VCaP (cell line): ENCODE data around the gene KLF11.
A peak's percentile ranks its signal among the peaks of the same experiment; 100 is the strongest.

Experiments used
- H3K27ac ChIP-seq: fragments of 450-650 bp; 2 replicates; pipeline ENCODE4 v1.5.1; 2017
- CTCF ChIP-seq: fragments of 450-650 bp; conservative IDR thresholded peaks from 2 replicates; pipeline ENCODE4 v1.5.1; 2017; ENCODE audit warnings: mild to moderate bottlenecking, moderate library complexity

KLF11 gene

GRCh38 chr2:10043906-10044601, 704 bp downstream of the KLF11 start:
- TF ChIP-seq CTCF, result no peak

GRCh38 chr2:10045561-10046355, 2.4 kb downstream of the KLF11 start:
- H3K27ac ChIP-seq, result no peak overlapping the region
- no peak for TF ChIP-seq CTCF

More at GRCh38 chr2:10043906-10044601, 704 bp downstream of the KLF11 start:
- peak overlapping the region; percentile 77 for H3K27ac ChIP-seq

DNA sequence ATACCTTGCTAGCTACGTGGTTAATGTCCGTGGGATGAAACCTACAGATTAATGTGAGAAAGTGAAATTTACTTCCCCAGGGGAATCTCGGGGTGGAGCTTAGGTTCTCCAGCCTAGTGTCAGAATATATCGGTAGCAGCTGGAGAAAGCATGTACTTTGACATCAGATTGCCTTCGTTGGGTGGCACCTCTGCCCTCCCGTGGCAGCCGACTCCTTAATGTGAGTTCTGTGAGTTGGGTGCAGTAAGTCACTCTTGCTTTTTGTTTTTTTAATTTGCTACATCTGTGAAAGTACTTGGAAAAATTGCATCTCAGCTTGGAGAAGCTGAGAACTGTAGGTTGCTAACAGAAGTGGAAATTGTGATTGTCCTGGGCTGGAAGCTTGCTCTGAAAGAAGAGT, 3.6 kb downstream of the KLF11 start:
- TF ChIP-seq CTCF, result no peak
- no peak overlapping the region for H3K27ac ChIP-seq

DNA sequence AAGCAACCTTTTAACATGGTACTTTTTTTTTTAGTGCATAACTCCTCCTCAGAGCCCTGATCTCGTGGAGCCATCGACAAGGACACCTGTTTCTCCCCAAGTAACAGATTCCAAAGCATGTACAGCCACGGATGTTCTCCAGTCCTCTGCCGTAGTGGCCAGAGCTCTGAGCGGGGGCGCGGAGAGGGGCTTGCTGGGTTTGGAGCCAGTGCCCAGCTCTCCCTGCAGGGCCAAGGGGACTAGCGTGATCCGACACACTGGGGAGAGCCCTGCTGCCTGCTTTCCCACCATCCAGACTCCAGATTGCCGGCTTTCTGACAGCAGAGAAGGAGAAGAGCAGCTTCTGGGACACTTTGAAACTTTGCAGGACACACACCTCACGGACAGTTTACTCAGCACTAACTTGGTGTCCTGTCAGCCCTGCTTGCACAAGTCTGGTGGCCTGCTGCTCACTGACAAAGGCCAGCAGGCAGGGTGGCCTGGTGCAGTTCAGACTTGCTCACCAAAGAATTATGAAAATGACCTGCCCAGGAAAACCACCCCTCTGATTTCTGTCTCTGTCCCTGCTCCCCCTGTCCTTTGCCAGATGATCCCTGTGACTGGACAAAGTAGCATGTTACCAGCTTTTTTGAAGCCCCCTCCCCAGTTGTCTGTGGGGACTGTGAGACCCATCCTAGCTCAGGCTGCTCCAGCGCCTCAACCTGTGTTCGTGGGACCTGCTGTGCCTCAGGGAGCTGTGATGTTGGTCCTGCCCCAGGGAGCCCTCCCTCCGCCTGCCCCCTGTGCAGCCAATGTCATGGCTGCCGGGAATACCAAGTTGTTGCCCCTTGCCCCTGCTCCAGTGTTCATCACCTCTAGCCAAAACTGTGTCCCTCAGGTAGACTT, 4.5 kb downstream of the KLF11 start:
- TF ChIP-seq CTCF, result no peak
- H3K27ac ChIP-seq, result no peak overlapping the region

GRCh38 chr2:10048501-10049171, 5.3 kb downstream of the KLF11 start:
- TF ChIP-seq CTCF, result peak; percentile 70
- no peak overlapping the region for H3K27ac ChIP-seq

DNA sequence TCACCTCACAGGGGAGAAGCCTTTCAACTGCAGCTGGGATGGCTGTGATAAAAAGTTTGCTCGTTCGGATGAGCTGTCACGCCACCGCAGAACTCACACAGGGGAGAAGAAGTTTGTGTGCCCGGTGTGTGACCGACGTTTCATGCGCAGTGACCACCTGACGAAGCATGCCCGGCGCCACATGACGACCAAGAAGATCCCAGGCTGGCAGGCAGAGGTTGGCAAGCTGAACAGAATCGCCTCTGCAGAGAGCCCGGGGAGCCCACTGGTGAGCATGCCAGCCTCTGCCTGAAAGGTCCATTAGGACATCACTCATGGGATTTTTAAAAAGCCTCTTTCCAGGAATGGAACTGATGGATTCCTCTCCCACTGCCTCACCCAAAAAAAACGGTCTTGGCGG, 8.9 kb downstream of the KLF11 start:
- H3K27ac ChIP-seq, result no peak overlapping the region
- TF ChIP-seq CTCF, result no peak
